ENCODE measurements around the gene CCR2.

CCR2 gene

DNA sequence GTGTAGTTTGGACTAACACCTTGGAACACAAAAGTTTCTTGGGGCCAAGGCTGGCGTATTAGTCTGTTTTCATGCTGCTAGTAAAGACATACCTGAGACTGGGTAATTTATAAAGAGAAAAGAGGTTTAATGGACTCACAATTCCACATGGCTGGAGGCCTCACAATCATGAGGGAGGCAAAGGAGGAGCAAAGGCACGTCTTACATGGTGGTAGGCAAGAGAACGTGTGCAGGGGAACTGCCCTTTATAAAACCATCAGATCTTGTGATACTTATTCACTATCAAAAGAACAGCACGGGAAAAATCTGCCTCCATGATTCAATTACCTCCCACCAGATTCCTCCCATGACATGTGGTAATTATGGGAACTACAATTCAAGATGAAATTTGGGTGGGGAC lies 9.4 kb upstream of the CCR2 start:
- no peak for TF ChIP-seq CREB1 (IDR thresholded peaks at IDR 0.05; ENCODE audit: low read depth)
- TF ChIP-seq EGR1 (IDR thresholded peaks at IDR 0.05) = no peak
- TF ChIP-seq TAF1 (IDR thresholded peaks at IDR 0.05; ENCODE audit: low read depth) = no peak
- TF ChIP-seq NFIC (IDR thresholded peaks at IDR 0.05) = no peak
- no peak for TF ChIP-seq YY1 (IDR thresholded peaks at IDR 0.05; ENCODE audit: low read depth)
- no peak for TF ChIP-seq EP300 (IDR thresholded peaks at IDR 0.05; ENCODE audit: borderline replicate concordance)
- TF ChIP-seq, protein P1, sequence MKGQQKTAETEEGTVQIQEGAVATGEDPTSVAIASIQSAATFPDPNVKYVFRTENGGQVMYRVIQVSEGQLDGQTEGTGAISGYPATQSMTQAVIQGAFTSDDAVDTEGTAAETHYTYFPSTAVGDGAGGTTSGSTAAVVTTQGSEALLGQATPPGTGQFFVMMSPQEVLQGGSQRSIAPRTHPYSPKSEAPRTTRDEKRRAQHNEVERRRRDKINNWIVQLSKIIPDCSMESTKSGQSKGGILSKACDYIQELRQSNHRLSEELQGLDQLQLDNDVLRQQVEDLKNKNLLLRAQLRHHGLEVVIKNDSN (IDR thresholded peaks at IDR 0.05) = no peak
- TF ChIP-seq, protein P2, sequence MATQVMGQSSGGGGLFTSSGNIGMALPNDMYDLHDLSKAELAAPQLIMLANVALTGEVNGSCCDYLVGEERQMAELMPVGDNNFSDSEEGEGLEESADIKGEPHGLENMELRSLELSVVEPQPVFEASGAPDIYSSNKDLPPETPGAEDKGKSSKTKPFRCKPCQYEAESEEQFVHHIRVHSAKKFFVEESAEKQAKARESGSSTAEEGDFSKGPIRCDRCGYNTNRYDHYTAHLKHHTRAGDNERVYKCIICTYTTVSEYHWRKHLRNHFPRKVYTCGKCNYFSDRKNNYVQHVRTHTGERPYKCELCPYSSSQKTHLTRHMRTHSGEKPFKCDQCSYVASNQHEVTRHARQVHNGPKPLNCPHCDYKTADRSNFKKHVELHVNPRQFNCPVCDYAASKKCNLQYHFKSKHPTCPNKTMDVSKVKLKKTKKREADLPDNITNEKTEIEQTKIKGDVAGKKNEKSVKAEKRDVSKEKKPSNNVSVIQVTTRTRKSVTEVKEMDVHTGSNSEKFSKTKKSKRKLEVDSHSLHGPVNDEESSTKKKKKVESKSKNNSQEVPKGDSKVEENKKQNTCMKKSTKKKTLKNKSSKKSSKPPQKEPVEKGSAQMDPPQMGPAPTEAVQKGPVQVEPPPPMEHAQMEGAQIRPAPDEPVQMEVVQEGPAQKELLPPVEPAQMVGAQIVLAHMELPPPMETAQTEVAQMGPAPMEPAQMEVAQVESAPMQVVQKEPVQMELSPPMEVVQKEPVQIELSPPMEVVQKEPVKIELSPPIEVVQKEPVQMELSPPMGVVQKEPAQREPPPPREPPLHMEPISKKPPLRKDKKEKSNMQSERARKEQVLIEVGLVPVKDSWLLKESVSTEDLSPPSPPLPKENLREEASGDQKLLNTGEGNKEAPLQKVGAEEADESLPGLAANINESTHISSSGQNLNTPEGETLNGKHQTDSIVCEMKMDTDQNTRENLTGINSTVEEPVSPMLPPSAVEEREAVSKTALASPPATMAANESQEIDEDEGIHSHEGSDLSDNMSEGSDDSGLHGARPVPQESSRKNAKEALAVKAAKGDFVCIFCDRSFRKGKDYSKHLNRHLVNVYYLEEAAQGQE (IDR thresholded peaks at IDR 0.05; ENCODE audit: low read depth) = no peak

DNA sequence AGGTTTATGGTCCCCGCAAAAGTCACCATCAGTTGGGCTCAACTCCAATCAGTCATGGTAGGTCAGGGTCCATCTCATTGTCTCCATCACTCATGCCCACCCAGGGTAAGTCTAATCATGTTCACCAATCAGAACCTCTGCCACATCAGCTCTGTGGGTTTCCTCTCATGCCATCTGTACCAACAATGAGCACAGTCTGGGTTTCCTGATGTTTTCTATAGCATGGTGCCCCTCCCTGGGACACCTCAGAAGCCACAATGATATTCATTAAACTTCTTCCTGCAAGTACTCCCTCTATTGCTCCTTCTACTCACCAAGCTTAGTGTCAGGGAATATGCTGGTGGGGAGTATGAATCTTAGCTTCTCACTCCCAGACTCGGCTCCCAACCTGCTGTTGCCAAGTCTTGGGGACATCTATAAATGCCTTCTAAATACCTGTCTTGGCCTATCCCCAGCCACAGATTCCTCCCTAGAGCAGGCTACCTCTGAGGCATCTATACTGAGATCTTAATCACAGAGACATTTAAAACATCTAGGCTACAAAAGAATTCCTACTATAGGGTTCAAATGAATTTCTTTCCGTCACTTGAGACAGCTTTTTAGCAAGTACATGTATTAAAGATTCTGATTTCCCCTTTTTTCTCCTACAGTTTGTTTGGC lies 5.0 kb upstream of the CCR2 start:
- TF ChIP-seq, protein P1 (IDR thresholded peaks at IDR 0.05) = no peak
- TF ChIP-seq NFIC (IDR thresholded peaks at IDR 0.05) (no peak), EP300 (IDR thresholded peaks at IDR 0.05; ENCODE audit: borderline replicate concordance) (no peak), ZBTB7A (IDR thresholded peaks at IDR 0.05; ENCODE audit: low read depth) (no peak), FOXM1 (IDR thresholded peaks at IDR 0.05; ENCODE audit: borderline replicate concordance, low read depth) (no peak), YY1 (IDR thresholded peaks at IDR 0.05; ENCODE audit: low read depth) (no peak), TAF1 (IDR thresholded peaks at IDR 0.05; ENCODE audit: low read depth) (no peak)
- TF ChIP-seq, protein P3, sequence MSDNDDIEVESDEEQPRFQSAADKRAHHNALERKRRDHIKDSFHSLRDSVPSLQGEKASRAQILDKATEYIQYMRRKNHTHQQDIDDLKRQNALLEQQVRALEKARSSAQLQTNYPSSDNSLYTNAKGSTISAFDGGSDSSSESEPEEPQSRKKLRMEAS (IDR thresholded peaks at IDR 0.05) = no peak

DNA sequence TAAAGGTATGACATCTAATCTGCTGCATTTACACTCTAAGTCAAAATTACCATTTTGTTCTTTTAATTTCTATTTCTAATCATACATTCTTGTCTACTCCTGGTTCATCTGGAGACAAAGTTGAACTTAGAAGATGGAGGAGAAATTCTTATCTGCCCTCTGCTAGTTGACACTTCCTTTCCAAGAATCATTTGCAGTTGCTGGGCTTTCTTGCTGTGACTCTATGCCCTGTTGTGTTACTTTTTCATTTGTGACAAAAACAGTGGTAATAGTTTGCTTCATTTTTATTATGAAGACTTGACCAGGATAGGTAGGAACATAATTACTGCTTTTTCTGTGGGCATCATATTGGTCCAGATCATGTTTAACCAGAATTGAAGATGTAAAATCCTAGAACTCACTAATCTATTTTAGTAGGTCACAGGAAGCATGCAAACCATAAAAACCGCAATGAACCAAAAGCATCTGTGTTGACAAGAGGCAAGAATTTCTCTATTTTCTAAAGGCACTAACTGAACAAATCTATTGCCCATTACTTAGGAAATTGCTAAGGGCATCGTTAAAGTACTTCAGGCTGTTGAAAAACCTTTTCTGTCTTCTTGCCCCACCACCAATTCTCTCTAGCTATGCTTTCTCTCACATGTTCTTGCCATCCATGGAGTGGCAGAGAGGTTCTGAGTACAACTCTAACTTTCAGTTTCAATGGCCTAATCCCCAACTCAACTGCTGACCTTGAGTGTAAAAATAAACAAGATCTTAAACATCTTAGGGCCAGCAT lies 4.2 kb upstream of the CCR2 start:
- TF ChIP-seq NFIC (IDR thresholded peaks at IDR 0.05) (no peak), TCF12 (IDR thresholded peaks at IDR 0.05; ENCODE audit: low read depth) (no peak), FOXM1 (IDR thresholded peaks at IDR 0.05; ENCODE audit: borderline replicate concordance, low read depth) (no peak), TEAD4 (IDR thresholded peaks at IDR 0.05) (no peak), ZBTB7A (IDR thresholded peaks at IDR 0.05; ENCODE audit: low read depth) (no peak), EP300 (IDR thresholded peaks at IDR 0.05; ENCODE audit: borderline replicate concordance) (no peak), YY1 (IDR thresholded peaks at IDR 0.05; ENCODE audit: low read depth) (no peak), RAD21 (IDR thresholded peaks at IDR 0.05; ENCODE audit: low read depth) (no peak), CEBPB (IDR thresholded peaks at IDR 0.05) (no peak), EGR1 (IDR thresholded peaks at IDR 0.05) (no peak), CREB1 (IDR thresholded peaks at IDR 0.05; ENCODE audit: low read depth) (no peak), TAF1 (IDR thresholded peaks at IDR 0.05; ENCODE audit: low read depth) (no peak)
- TF ChIP-seq, protein P1 (IDR thresholded peaks at IDR 0.05) = no peak
- TF ChIP-seq, protein P2 (IDR thresholded peaks at IDR 0.05; ENCODE audit: low read depth) = no peak
- TF ChIP-seq, protein P3 (IDR thresholded peaks at IDR 0.05) = no peak

DNA sequence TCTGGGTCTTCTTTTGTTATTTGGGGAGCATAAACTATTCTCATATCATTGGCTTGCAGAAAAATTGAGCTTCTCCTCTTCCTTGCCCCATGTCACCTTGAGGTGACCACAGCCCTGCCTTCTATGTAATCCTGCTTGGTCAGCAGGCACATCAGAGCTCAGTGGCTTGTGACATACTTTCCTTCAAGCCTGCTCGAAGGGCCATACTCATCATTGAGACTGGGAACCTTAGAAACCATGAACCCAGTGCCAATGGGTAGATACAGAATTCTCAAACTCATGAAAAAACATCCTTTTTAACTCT lies 3.7 kb upstream of the CCR2 start:
- TF ChIP-seq FOXM1 (IDR thresholded peaks at IDR 0.05; ENCODE audit: borderline replicate concordance, low read depth) (no peak), YY1 (IDR thresholded peaks at IDR 0.05; ENCODE audit: low read depth) (no peak), TCF12 (IDR thresholded peaks at IDR 0.05; ENCODE audit: low read depth) (no peak), ZBTB7A (IDR thresholded peaks at IDR 0.05; ENCODE audit: low read depth) (no peak), TAF1 (IDR thresholded peaks at IDR 0.05; ENCODE audit: low read depth) (no peak), TEAD4 (IDR thresholded peaks at IDR 0.05) (no peak), CEBPB (IDR thresholded peaks at IDR 0.05) (no peak), NFIC (IDR thresholded peaks at IDR 0.05) (no peak), RAD21 (IDR thresholded peaks at IDR 0.05; ENCODE audit: low read depth) (no peak), EP300 (IDR thresholded peaks at IDR 0.05; ENCODE audit: borderline replicate concordance) (no peak), CREB1 (IDR thresholded peaks at IDR 0.05; ENCODE audit: low read depth) (no peak), EGR1 (IDR thresholded peaks at IDR 0.05) (no peak)
- TF ChIP-seq, protein P3 (IDR thresholded peaks at IDR 0.05) = no peak
- TF ChIP-seq, protein P1 (IDR thresholded peaks at IDR 0.05) = no peak
- TF ChIP-seq, protein P2 (IDR thresholded peaks at IDR 0.05; ENCODE audit: low read depth) = no peak

All from Ishikawa (cell line).